Endometrium (tissue), 2 donors: Measurements from ENCODE around the gene REV3L.
"Not testable (repeated sequence)": the region's sequence is repeated elsewhere in the genome, so short reads cannot be mapped to it uniquely, and the experiment has no call there.

Experiments used
- FAIRE-seq: peaks from 2 replicates; lab custom pipeline; 2012; peaks lifted over from hg19 to GRCh38; lab: Jason Lieb, UNC
- donor health status: control.
- donor health status: control.

The REV3L gene

DNA sequence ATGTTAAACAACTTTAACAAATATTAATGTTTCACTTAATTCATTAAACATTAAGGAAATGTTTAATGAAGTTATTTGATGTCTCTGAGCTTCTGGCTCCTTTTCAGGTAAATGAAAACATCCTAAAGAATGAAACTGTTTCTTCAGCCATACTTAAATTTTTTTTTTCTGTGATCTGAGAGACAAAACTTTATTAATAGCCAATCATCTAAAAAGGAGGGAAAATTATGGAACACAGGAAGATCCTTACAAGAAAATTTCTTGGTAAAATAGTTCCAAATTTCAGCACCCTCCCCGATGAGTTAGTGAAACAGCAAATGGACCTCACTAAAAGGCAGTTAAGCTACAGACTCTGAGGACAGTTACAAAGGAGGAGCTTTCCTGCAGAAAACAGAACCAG, 185.2 kb downstream of the REV3L start:
- FAIRE-seq: no peak

DNA sequence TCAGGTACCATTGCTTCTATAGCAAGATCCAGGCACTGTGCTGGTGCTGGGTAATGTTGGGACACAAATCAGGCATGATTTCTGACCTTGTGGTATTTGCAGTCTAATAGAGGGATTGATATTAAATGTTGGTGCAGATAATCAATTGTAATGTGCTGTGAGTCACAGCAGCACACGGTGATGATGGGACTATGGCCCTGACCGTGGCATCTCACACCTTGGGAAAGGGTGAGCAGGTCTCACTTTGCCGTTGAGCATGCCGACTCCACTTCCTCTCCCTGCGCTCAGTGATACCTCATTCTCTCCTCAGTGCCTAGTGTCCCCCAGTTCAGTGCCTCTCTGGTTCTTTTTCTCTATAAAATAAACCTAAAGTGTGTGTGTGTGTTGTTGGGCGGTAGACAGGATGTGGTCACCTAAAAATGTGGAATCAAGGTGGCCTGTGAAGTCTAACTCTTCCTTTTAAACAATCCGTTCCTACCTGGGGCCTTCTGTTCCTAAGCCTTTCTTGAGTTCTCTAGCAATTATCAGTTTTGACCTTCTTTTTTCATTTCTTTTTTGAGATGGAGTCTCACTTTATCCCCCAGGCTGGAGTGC, 188.5 kb downstream of the REV3L start:
- FAIRE-seq: no peak

DNA sequence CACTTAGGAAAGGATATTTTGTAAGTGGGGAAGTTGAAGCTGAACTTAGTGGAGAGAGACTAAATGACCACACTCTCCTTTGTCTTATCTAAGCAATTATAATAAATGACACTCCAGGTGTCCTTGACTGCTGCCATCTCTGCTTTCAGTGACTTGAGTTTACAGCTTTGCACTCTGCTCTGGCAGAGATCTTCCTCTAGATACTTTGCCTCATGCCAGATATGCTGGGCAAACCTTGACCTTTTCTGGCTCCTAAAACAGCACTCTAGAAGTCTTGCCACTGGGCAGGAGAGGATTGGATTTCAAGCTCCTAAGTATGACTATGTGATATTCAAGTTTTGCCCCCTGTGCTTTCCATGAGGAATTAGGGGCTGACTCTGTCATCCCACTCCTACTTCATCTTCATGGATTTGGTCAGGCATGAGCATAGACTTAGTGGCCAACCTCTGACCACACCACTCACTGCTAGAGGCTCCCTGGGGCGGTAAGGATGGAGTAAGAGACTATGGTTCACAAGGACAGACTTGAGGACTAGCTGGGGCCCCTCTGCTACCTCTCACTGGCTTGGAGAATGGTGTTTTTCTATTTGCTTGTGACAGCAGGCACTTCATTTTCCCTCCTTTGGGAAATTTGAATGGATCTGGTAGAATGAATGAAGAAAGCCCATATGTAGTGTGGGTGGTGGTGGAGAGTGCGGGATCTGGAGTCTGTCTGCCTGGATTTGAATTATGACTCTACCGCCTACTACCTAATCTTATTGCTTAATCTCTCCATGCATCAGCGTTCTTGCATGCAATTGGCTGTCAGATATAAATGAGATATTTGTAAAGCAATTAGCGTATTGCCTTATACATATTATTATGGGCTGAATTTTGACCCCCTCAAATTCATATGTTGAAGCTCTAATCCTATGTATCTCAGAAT, 191.4 kb downstream of the REV3L start:
- FAIRE-seq: no peak

DNA sequence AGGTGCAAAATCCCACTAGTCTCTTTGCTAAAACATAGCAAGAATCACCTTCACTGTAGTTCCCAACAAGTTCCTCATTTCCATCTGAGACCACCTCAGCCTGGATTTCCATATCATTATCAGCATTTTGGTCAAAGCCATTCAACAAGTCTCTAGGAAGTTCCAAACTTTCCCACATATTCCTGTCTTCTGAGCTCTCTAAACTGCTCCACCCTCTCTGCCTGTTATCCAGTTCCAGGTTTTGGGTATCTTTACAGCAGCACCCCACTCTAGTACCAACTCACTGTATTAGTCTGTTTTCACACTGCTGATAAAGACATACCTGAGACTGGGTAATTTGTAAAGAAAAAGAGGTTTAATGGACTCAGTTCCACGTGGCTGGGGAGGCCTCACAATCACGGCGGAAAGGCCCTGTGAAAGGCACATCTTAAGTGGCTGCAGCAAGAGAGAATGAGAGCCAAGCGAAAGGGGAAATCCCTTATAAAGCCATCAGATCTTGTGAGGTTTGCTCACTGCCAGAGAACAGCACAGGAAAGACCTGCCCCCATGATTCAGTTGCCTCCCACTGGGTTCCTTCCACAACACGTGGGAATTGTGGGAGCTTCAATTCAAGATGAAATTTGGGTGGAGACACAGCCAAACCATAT, 192.2 kb downstream of the REV3L start:
- FAIRE-seq: not testable (repeated sequence)

DNA sequence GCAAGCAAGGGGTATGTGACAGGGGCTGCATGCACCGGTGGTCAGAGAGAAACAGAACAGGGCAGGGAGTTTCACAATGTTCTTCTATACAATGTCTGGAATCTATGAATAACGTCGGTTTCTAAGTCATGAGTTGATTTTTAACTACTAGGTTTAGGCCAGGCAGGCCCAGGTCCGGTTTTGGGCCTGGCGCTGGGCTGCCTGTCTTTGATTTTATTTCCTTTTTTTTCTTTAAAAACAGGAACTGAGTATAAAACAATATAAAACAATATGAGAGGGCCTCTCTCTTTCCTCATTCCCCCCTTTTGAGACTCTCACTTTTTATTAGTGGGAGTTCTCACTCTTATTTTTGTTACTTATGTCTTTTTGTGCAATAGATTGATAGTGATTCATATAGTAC, 198.7 kb downstream of the REV3L start:
- not testable (repeated sequence) for FAIRE-seq

DNA sequence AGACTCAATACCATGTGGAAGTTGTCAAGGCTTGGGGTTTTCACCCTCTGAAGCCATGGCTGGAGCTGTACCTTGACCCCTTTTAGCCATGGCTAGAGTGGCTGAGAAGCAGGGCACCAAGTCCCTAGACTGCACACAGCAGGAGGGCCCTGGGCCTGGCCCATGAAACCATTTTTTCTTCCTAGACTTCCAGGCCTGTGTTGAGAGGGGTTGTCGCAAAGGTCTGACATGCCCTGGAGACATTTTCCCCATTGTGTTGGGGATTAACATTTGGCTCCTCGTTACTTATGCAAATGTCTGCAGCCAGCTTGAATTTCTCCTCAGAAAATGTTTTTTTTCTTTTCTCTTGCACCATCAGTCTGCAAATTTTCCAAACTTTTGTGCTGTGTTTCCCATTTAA, 199.3 kb downstream of the REV3L start:
- no peak for FAIRE-seq

DNA sequence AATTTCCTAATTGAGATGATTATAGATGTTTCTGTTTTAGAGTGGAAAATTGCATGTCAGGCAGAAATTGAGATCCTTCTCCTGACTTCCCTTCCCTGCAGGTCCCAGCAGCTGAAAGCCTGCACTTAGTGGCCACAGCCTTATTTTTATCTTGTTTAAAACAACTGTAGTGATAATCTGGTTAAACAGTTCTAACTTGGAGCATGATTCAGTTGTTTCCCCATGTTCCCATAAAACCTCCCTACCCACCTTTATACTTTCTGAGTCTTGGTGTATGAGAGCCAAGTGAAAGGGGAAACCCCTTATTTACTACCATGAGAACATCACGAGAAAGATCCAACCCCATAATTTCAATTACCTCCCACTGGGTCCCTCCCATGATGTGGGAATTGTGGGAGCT, 200.5 kb downstream of the REV3L start:
- FAIRE-seq: no peak

DNA sequence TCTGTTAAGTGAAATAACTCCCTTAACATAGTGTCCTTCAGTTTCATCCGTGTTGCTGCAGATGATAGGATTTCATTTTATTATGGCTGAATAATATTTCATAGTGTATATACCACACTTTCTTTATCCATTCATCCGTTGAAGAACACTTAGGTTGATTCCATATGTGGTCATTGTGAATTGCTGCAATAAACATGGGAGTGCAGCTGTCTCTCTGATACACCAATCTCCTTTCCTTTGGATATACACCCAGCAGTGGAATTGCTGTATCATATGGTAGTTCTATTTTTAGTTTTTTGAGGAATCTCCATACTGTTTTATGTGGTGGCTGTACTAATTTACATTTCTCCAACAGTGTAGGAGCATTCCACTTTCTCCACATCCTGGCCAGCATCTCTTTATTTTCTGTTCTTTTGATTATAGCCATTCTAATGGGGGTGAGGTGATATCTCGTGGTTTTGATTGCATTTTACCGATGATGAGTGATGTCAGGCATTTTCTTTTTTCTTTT, 202.5 kb downstream of the REV3L start:
- no peak for FAIRE-seq

DNA sequence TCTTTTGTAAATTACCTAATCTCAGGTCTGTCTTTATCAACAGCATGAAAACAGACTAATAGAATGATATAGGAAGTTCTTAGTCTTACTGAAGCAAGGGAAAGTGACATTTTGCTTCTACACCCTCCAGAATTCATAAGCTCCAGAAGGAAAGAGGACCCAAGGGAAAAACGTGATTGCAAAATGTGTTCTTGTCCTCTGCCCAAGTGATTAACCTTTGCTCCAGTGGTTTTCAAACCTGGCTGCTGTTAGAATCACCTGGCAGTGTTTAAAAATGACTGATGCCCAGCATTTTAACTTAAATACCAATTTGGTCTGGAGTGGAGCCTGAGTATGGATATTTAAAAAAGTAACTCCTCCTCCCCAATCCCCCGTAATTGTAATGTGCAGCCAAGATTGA, 204.3 kb downstream of the REV3L start:
- no peak for FAIRE-seq

DNA sequence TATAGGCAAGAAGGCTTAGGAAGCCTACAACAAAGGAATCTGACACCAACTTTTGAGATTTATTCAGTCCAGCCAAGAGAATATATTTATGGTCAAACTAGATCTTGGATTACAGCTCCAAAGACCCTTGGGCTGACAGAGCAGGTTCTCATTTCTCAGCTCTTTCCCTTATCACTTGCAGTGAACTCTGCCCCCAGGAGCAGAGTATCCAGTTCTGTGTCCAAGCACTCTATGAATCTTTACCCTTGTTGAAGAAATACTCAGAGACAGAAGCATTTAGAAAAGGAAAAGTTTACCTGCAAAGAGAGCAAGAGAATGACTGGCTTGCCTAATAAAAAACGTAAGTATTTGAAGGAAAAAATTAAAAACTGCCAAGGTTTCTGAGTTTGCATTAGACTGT, 205.2 kb downstream of the REV3L start:
- FAIRE-seq: no peak

DNA sequence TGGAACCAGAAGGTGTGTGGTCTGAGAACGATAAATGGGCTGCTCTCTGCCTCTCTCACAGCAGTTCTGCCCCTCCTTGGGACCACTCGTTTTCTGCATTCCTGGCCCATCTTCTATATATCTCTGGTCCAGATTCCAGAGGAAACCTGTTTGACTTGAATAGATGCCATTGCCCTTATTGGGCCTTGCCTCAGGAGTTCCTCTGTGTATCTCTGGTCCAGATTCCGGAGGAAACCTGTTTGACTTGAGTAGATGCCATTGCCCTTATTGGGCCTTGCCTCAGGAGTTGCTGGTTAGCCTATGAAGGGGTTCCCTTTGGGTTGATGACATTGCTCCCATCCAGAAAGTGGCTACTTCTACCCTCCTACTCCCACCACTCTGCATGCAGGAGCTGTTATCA, 206.3 kb downstream of the REV3L start:
- FAIRE-seq: no peak

DNA sequence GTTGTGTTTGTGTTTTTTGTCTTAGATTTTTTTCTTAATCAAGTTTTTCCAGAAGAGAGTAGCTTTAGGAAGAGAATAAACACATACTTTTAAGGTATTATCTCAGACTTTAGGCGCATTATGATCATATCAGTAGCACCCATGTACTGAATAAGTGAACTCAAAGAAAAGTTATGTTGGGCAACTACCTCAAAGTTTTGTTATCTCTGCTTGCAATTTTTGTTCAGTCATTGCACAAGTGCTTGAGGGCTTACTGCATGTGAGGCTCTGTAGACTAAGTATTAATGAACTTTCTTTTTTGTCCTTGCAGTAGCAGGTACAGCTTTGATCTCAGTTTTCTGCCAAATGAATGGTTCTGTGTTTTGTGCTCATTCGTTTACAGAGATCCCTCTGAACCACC, 206.7 kb downstream of the REV3L start:
- no peak for FAIRE-seq

DNA sequence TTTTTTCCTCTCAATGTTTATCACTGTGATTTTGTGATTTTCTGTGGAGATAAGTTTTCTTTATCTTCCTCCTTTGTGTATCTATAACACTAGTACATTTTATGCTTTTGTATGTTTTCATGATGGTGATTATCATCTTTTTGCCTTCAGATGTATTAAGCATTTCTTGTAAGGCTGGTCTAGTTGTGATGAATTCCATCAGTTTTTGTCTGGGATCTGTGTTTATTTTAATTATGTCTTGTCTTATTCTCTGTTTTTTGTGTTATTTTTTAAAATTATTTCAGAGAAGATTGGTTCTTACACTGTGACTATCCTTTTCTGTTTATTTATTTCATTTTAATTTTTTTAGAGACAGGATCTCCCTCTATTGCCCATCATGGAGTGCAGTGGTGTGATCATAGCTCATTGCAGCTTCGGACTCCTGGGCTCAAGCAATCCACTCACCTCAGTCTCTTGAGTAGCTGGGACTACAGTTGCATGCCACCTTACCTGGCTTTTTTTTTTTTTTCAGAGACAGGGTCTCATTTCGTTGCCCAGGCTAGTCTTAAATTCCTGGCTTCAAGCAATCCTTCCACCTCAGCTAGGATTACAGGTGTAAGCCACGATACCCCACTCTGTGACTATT, 208.3 kb downstream of the REV3L start:
- no peak for FAIRE-seq

DNA sequence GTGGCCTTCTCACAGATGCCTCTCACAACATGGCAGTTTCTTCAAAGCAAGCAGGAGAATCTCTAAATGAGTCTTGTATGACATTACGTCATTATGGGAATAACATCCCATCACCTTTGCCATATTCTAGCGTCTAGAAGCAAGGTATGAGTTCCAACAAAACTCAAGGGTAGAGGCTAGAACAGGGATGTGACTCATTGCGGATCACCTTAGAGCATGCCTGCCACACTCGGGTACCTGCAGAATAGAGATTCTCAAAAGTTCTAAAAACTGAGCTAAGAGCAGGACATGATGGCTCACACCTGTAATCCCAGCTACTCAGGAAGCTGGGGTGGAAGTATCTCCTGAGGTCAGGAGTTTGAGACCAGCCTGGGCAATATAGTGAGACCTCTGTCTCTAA, 212.9 kb downstream of the REV3L start:
- no peak for FAIRE-seq

DNA sequence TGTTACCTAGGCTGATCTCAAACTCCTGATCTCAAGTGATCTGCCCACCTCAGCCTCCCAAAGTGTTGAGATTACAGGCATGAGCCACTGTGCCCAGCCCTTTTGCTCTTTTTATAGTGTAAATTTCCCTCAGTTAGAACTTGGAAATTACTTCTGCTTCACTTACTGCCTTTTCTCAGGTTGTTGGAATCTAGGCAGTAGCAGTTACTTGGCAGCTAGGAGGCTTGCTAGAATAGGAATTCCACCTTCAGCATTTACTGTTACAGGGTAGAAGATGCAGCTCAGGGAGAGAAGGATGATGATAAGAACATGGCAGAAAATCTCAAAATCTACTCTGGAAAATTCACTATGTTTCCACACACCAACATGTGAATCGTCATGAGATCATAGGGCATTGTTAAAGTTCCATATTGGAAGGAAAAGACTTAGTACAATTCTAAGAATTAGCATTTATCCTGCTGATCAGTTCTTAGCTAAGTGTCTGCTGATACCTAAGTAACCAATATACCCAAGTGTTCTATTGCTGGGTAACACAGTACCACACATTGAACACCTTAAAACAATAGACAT, 213.5 kb downstream of the REV3L start:
- no peak for FAIRE-seq

DNA sequence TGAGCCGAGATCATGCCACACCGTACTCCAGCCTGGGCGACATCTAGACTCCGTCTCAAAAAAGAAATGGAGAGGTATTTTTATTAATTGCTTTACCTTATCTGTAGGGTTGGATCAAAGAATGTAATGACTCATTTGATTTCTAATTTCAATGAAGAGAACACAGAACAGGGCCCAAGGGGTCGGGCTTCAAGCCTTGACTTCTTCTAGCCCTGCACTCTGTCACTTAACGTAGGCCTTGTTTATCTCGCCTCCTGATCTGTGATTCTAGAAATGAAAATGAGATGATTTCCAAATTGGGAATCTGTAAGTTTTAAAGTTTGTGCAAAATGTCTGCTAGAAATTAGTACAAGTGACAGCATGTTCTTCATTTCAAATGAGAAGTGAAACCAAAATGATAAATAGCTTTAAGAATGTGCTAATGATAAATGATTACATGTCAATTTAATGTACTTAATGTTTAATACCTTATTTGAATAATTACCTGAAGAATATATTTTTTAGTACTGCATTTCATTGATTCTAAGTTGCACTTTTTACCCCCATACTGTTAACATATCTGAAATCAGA, 215.2 kb downstream of the REV3L start:
- FAIRE-seq: no peak

DNA sequence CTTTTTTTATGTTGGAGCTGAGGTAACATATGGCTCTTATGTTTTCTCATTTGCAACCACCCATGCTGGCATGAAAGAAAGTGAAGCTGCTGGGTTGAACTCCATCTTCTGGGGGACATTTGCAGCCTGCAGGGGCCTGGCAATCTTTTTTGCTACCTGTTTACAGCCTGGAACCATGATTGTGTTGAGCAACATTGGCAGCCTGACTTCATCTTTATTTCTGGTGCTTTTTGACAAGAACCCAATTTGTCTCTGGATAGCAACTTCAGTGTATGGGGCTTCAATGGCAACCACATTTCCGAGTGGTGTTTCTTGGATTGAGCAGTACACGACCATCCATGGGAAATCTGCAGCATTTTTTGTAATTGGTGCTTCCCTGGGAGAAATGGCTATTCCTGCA, 216.7 kb downstream of the REV3L start:
- no peak for FAIRE-seq

DNA sequence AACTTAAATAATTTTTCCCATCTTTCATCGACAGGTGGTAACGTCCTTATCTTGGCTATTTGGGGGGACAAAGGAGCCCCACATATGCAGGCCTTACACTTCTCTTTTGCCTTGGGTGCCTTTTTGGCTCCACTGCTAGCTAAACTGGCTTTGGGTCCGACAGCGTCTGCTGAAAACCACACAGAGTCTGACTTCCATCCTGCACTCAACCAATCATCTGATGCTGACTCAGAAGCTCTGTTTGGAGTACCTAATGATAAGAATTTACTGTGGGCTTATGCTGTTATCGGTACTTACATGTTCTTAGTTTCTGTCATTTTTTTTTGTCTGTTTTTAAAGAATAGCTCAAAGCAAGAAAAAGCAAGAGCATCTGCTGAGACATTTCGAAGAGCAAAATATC, 217.2 kb downstream of the REV3L start:
- FAIRE-seq: no peak

DNA sequence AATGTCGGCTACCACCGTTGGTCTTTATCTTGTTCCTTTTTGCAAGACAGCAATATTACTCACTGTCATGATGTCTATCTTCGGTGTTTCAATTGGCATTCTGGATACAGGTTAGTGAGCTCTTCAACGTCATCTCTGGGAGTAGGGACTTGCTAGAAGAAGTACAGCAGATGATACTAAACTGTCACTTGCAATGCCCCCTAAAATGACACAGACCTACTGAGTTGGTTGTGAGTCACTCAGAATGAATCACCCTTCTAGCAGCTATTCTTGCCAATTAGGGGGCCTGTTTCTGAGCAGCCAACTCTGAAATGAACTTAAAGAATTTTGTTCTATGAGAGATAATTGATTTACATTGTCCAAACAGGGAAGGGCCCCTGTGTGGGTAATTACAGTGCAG, 219.2 kb downstream of the REV3L start:
- no peak for FAIRE-seq

DNA sequence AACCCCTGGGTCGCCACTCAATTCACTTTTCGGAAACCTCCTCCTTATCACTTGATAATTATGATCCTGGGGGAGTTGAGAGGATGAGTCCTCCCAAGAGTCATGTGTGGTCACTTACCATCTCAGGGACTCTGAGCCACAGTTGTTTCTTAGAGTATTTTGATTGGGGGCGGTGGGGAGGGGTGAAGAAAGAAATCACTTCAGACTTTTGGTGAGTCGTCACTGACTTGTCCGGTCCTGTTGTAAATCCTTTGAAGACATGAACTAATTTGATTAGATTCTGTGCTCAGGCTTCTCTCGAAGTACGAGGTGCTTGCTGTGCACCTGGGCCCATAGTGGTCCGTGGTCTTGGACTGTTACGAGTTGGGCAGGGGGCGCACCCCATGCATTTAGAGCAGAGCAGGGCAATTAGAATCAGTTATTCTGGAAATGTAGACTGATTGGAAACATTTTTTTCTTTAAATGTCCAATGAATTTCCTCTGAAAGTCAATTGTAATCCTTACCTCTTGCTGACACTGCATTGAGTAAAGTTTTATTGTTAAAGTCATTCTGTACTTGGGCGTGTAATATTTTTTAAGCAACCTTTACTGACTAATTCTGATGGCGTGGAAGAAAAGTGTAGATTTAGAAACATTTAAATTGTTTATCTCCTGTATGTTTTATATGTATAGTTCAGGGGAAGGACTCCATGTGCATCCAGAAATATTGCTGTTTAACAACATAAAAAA, 222.3 kb downstream of the REV3L start:
- no peak for FAIRE-seq
